Smooth muscle cell (in vitro differentiated cells): ENCODE results near the gene RPH3AL. TPM values are rescaled to one million over a fixed set of nuclear protein-coding genes. Genes with fewer than 3 reads are reported as not detected.
A peak's percentile ranks its signal among the peaks of the same experiment; 100 is the strongest.

ENCODE experiments used
- DNase-seq: peaks from one replicate; lab custom pipeline; 2025; ENCODE audit not compliant: unreplicated experiment; lab: John Stamatoyannopoulos, UW
- H2AFZ ChIP-seq: fragments of 200-600 bp; sonication (generic); 2 replicates; pipeline ENCODE4 v1.6.0; 2016; ENCODE audit warnings: antibody characterized with exemption, low read depth, mild to moderate bottlenecking
- H3F3A ChIP-seq: fragments of 200-600 bp; sonication (generic); 2 replicates; pipeline ENCODE4 v1.6.0; 2017; ENCODE audit warnings: antibody characterized with exemption, low read depth
- H3K27ac ChIP-seq: fragments of 200-600 bp; sonication (generic); 2 replicates; pipeline ENCODE4 v1.5.1; 2016; ENCODE audit warnings: low read depth, mild to moderate bottlenecking
- H3K27me3 ChIP-seq: fragments of 200-600 bp; sonication (generic); 2 replicates; pipeline ENCODE4 v1.6.1; 2016; ENCODE audit warnings: low read depth, mild to moderate bottlenecking
- H3K36me3 ChIP-seq: fragments of 200-600 bp; sonication (generic); 2 replicates; pipeline ENCODE4 v1.5.1; 2016; ENCODE audit warnings: low read depth
- H3K4me1 ChIP-seq: fragments of 200-600 bp; sonication (generic); 2 replicates; pipeline ENCODE4 v1.5.1; 2016; ENCODE audit warnings: low read depth
- H3K4me2 ChIP-seq: fragments of 200-600 bp; sonication (generic); 2 replicates; pipeline ENCODE4 v1.6.0; 2016; ENCODE audit warnings: mild to moderate bottlenecking
- H3K4me3 ChIP-seq: fragments of 200-600 bp; sonication (generic); 2 replicates; pipeline ENCODE4 v1.5.1; 2016; ENCODE audit warnings: mild to moderate bottlenecking
- H3K79me2 ChIP-seq: fragments of 200-600 bp; sonication (generic); 2 replicates; pipeline ENCODE4 v1.6.0; 2016; ENCODE audit warnings: low read depth, mild to moderate bottlenecking
- H3K9ac ChIP-seq: fragments of 200-600 bp; sonication (generic); 2 replicates; pipeline ENCODE4 v1.6.0; 2016; ENCODE audit warnings: low read depth
- H3K9me3 ChIP-seq: fragments of 200-600 bp; sonication (generic); replicated peaks from 2 replicates; pipeline ENCODE4 v1.5.1; 2016; ENCODE audit warnings: low read depth
- H4K20me1 ChIP-seq: fragments of 200-600 bp; sonication (generic); 2 replicates; pipeline ENCODE4 v1.6.0; 2016; ENCODE audit warnings: low read depth
- WGBS: methylation state at CpG from one replicate; pipeline ENCODE4 v1.1.7; 2016; ENCODE audit warnings: low lambda C conversion rate; 5-methylcytosine and 5-hydroxymethylcytosine counted together
- polyA plus RNA-seq: library from polyadenylated mRNA; unstranded; fragments of >200 nt; fragmentation: Nextera tagmentation; extraction: Ambion mirVana; gene quantifications from 2 replicates; pipeline ENCODE4 v1.2.1, GENCODE V29; 2016
- total RNA-seq: library from RNA; depleted of rRNA; stranded (reverse); fragments of >200 nt; gene quantifications from 2 replicates; pipeline ENCODE4 v1.2.3, GENCODE V29; 2014
- TF ChIP-seq, protein P1 (sequence below): fragments of 200-600 bp; sonication (generic); IDR thresholded peaks from 2 replicates; pipeline ENCODE4 v1.5.1; 2017; ENCODE audit warnings: borderline replicate concordance, mild to moderate bottlenecking, antibody characterized with exemption; ENCODE audit not compliant: insufficient read depth, poor library complexity, severe bottlenecking

Gene RPH3AL
- total and polyA plus RNA-seq, 2 experiments from 2014 or later: 1.8 to 3.3 TPM

DNA sequence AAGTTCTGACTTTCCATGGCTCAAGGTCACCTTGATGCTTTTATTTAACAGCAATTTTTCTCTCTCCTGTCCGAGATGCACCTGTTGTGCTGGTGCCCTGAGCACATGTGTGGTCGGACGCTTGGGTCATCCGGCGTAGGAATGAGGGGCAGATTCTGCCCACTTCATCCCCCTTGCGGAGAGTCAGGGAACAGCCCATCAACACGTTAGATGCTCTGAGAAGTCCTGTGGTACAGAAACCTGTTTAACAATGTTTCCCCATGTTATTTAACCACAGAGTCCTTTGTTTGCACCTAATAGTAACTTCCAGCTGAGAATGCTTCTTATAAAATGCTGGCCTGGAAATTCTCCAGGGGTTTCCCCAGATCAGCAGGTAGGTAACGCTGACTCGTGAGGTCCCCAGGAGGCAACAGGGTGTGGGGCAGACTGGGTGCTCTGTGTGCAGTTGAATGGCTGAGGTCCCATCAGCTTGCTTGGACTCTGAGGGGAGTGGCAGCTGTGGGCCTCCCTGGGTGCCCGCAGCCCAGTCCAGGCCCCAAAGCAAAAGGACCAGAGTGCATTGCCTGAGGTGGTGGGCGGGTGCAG lies 189.0 kb downstream of the RPH3AL start:
- Histone ChIP-seq H3K27ac (no peak overlapping the region), H3K79me2 (no peaks in the 10 kb centered on the region), H3K27me3 (no peaks in the 10 kb centered on the region), H4K20me1 (no peaks in the 10 kb centered on the region), H2AFZ (no peak overlapping the region), H3K9me3 (no peaks in the 10 kb centered on the region), H3F3A (no peaks in the 10 kb centered on the region), H3K4me2 (no peak overlapping the region), H3K9ac (no peak overlapping the region), H3K4me3 (no peak overlapping the region), H3K4me1 (no peaks in the 10 kb centered on the region), H3K36me3 (no peaks in the 10 kb centered on the region)
- 79% methylated on average over 11 of the region's 11 CpGs for WGBS
- no peak for DNase-seq
- TF ChIP-seq, protein P1, sequence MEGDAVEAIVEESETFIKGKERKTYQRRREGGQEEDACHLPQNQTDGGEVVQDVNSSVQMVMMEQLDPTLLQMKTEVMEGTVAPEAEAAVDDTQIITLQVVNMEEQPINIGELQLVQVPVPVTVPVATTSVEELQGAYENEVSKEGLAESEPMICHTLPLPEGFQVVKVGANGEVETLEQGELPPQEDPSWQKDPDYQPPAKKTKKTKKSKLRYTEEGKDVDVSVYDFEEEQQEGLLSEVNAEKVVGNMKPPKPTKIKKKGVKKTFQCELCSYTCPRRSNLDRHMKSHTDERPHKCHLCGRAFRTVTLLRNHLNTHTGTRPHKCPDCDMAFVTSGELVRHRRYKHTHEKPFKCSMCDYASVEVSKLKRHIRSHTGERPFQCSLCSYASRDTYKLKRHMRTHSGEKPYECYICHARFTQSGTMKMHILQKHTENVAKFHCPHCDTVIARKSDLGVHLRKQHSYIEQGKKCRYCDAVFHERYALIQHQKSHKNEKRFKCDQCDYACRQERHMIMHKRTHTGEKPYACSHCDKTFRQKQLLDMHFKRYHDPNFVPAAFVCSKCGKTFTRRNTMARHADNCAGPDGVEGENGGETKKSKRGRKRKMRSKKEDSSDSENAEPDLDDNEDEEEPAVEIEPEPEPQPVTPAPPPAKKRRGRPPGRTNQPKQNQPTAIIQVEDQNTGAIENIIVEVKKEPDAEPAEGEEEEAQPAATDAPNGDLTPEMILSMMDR: peak; percentile 24

- Histone ChIP-seq H4K20me1 (no peaks in the 10 kb centered on the region), H3K4me1 (no peaks in the 10 kb centered on the region), H3F3A (no peaks in the 10 kb centered on the region), H3K9me3 (no peaks in the 10 kb centered on the region), H3K27me3 (no peaks in the 10 kb centered on the region), H3K27ac (no peak overlapping the region), H3K9ac (no peak overlapping the region), H2AFZ (no peak overlapping the region), H3K4me3 (no peak overlapping the region), H3K79me2 (no peaks in the 10 kb centered on the region), H3K36me3 (no peaks in the 10 kb centered on the region), H3K4me2 (no peak overlapping the region)
- 86% methylated on average over 11 of the region's 11 CpGs for WGBS
- DNase-seq: no peak
- TF ChIP-seq, protein P1: no peak
Observed at GRCh38 chr17:162689-163088, 189.9 kb downstream of the RPH3AL start.

Other genes starting within 250 kb of the RPH3AL start
- gene SCGB1C2, start 215.2 kb downstream of the RPH3AL start, total RNA-seq: not detected in 2 replicates
- not detected in 2 replicates for gene SCGB1C2, start 215.2 kb downstream of the RPH3AL start, polyA plus RNA-seq
- 0.27 TPM in 2 replicates for gene DOC2B, start 171.2 kb downstream of the RPH3AL start, total RNA-seq
- gene DOC2B, start 171.2 kb downstream of the RPH3AL start, polyA plus RNA-seq: 0.24 and 0.48 TPM in 2 replicates
- 28.1 and 37.7 TPM in 2 replicates for gene RFLNB, start 93.1 kb upstream of the RPH3AL start, total RNA-seq
- 33.4 and 36.6 TPM in 2 replicates for gene RFLNB, start 93.1 kb upstream of the RPH3AL start, polyA plus RNA-seq